ENCODE results near the gene COL6A1. TPM values are rescaled to one million over a fixed set of nuclear protein-coding genes. Genes with fewer than 3 reads are reported as not detected.
"Not testable (repeated sequence)": the region's sequence is repeated elsewhere in the genome, so short reads cannot be mapped to it uniquely, and the experiment has no call there.

Gene COL6A1
- polyA plus RNA-seq, 3 donors = 208 to 322 (median 308) TPM

DNA sequence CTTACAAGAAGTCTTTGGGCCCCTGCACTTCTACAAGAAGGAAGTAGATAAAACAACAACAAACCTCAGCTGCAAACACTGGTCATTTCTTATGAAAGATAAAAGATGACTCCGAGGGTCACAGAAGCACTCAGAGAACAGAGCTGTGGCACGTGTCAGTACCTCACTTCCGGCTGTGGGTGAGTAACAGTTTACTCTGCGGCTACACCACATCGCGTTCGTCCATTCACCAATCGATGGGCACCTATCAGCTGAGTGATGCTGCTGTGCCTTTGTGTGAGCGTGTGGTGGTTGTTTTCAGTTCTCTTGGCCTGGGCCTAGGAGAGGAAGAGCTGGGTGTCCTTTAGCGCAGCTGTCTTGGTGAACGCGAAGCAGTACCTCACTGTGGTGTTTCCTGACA is 49.9 kb downstream of the COL6A1 start:
- DNase-seq (ENCODE audit: extremely low read depth in 1 of 11, low read depth in 9 of 11, low spot score in 4 of 11) = no peak

DNA sequence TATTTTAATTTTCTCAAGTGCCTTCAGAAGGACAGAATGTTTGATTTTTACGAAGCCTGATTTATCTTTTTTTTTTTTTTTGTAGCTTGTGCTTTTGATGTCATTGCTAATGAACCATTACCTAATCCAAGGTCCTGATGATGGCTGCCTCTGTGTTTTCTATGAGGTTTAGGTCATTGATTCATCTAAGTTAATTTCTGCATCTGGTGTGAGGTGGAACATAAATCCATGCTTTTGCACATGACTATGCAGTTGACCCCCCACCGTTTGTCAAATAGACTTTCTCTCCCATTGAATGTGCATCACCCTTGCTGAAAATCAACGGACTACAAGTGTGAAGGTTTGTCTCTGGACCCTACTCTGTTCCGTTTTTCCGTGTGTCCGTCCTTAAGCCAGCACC is 50.5 kb downstream of the COL6A1 start:
- DNase-seq (ENCODE audit: extremely low read depth in 1 of 11, low read depth in 9 of 11, low spot score in 4 of 11) = no peak

DNA sequence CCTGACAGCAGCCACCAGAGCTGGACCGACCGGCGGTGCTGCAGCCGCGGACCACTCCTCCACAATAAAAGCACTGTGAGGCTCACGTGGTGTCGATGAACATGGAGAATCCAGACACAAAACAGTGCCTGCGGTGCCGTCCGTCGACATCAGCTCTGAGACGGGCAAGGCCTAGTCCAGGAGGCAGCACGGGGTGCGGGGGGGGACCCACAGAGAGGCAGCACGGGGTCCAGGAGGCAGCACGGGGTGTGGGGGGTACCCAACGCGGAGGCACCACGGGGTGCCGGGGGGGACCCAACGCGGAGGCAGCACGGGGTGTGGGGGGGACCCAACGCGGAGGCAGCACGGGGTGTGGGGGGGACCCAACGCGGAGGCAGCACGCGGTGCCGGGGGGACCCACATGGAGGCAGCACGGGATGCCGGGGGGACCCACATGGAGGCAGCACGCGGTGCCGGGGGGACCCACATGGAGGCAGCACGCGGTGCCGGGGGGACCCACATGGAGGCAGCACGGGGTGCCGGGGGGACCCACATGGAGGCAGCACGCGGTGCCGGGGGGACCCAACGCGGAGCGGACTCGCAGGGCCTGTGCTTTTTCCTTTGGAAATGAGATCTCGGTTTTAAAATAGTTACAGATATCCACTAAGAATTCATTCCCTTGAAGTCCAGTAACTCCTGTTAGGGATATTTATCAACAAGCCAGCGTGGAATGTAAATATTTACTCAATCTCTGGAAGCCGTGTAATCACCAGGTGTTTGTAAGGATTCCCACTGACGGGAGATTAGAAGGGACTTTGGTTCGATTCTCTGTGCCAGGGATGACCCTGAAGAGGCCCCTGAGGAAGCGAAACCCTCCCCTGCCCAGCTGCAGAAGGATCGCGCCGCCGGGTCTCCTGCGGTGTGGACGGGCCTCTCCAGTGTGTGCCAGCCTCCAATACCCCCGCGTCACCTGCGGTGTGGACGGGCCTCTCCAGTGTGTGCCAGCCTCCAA is 52.1 kb downstream of the COL6A1 start:
- DNase-seq (ENCODE audit: extremely low read depth in 1 of 11, low read depth in 9 of 11, low spot score in 4 of 11) = no peak

DNA sequence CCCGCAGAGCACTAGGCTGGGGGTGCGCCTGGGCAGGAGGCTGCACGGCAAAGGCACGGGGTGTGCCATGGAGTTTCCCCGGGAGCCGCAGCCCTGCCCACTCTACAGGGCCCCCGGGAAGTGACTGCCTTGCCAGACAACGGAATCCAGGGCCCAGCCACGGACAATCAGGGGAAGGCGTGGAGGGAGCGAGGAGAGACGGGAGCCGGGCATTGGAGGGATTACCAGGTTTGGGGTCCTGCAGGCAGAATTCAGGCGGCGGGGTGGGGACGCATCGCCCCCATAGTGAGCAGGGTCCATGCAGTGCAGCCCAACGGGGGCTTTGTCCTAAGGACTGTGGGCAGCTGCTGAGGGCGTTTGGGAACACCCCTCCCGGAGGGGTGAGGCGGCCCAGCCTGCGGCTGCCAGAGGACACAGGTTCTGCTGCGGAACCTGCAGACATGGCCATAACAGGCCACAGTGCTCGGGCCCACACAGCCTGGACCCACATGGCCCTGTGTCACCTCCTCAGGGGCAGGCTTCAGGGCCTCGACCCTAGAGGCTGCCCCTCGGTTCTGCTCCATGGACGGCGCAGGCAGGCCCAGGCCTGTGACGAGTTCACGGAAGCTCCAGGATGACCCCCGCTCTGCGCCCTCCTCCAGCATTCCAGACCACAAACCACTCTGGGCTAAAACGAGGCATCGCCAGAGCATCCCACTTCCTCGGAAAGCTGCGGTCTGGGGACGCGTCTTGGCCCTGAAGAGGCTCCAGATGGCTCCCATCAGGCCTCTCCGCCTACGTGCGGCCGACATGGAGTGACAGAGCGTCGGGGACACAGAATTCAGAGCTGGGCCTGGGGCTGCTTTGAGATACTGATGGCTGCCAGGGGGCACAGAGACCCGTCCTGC is 54.5 kb downstream of the COL6A1 start:
- peak in 9 of 11 donors; percentile 60 to 87 (median 77) for DNase-seq (ENCODE audit: extremely low read depth in 1 of 11, low read depth in 9 of 11, low spot score in 4 of 11)

DNA sequence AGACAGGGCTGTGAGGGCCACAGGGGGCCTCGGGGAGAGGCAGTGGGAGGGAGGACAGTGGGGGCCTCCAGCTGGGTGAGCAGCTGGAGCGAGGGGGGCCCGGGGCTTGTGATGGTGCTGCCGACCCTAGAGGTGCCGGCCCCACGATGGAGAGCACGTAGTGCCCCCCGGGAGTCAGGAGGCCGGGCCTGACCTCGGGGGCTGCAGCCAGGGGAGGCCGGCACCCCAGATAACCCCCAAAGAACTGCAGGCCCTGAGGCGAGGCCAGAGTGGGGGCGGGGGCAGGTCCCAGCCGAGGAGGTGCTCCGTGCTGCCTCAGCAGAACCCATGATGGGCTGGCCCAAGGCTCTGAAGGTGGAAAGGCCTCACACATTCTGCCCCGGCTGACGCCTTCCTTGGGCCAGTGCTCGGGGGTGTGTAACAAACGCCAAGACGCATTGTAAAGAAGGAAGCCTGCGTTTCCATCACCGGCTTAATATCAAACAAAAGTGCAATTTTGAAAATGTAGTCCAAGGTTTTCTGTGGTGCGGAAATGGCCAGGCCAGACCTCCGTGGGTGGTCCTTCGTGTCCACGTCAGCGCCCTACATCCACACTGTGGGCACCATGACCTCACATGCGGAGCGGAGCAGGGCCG is 55.2 kb downstream of the COL6A1 start:
- DNase-seq (ENCODE audit: extremely low read depth in 1 of 11, low read depth in 9 of 11, low spot score in 4 of 11) = no peak

DNA sequence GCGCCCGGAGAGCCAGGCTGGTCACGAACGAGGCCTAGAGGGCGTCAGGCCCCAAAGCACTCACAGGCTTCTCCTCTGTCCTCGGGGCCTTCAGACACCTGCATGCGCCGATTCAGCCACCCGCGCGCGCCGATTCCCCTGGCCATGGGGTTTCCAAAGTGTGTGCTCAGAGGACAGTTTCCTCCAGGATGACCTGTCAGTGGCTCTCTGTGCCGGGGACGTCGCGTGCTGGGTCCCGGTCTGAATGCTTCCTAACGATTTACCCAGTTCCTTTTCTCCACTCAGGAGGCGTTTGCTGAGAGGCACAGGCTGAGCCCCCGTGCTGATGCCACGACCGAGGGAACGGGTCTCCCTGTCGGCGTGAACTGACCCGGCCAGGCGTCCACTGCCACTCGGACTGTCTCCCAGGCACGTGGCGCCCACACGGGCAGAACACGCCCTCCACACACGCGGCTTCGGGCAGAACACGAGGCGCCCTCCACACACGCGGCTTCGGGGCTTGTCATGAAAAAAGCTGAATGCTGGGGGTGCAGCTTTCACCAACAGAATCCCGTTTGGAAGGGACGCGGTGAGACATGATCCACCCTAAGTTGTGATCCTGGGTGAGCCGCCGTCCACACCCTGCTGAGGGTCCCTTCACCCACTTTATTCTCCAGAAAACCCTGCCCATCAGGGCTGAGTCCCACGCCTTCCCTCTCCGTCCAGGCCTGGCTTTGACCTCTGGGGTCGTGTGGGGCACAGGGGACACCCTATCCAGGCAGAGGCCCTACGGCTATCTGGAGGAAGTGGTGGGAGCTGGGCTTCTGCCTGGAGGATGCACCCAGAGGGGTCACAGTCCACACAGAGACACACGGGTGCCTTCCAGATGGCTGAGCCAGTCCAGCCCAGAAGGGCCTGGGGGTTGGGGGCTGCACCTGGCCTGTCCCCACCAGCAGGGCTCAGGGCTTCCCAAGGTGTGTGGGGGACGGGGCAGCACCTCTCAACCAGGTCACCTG is 56.1 kb downstream of the COL6A1 start:
- DNase-seq (ENCODE audit: extremely low read depth in 1 of 11, low read depth in 9 of 11, low spot score in 4 of 11) = no peak

DNA sequence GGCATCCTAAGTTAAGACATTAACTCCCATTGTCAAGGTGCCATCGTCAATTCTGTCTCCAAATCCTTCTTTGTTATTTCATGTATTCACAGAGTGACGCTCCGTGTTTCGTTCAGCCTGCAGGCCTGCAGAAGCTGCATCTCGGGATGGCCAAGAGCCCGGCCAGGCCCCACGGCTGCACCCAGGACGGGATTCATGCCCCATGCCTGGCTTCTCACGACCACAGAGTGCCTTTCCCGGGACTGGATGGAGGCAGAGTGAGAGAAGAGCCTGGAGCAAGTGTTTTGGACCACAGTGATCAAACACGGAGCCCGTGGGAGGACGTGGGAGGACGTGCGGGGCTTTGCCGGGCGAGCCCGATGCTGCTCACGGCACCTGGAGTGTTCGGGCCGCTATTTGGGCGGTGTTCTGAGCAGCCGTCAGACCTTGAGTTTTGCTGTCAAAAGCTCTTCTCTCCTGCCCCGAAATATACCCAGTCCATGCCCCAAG is 56.8 kb downstream of the COL6A1 start:
- no peak for DNase-seq (ENCODE audit: extremely low read depth in 1 of 11, low read depth in 9 of 11, low spot score in 4 of 11)

DNA sequence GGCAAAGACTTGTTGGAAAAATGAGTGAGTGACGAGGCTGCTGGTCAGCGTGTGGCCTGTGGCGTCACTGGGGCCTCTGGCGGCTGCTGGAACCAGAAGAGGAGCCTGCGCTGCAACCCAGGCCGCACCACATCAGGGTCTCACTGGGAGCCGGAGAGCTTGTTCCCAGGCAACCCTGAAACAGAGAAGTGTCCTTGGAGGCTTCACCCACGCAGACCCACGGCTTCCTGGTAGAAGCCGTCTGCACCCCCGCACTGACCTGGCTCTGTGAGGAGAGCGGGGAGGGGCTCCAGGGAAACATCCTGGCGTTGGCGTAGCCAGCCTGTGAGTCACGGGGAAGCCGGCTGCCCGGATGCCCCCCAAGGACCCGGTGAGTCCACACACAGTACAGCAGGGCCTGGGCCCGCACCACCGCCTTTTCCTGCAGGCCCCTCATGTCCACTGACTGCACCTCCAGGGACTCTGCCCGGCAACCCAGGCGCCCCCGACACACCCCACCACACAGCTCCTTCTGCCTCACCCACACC is 57.4 kb downstream of the COL6A1 start:
- DNase-seq (ENCODE audit: extremely low read depth in 1 of 11, low read depth in 9 of 11, low spot score in 4 of 11) = no peak

DNA sequence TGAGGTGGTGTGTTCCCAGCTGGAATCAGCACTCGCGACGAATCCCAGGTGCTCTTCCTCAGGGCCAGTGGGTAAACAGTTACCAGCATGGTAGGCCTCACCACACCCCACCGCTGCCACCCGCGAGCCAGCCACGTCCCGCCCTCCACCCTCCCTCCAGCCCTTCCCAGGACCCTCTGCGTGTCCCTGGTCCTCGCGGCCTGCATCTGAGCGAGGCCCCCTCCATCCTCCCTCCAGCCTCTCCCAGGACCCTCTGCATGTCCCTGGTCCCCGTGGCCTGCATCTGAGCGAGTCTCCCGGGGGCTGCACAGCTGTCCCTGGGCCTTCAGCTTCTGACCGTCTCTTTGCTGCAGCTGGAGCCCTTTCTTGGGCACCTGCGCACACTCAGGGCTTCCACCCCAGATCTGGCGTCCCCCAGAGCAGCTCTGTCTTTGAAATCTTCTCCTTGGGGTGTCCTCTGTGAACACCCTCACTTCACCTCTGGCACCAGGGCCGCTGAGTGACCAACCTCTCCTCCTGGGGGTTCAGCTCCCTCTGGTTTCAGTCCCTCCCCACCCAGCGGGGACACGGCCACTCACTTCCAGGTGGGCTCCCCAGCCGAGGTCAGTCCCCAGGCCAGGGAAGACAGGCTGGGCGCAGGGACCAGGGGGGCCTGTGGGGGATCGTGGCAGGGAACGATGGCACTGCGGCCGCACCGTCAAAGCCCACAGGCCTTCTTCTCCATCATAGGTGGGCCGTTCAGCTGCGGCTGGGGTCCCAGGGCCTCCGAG is 58.5 kb downstream of the COL6A1 start:
- DNase-seq (ENCODE audit: extremely low read depth in 1 of 11, low read depth in 9 of 11, low spot score in 4 of 11) = no peak

DNA sequence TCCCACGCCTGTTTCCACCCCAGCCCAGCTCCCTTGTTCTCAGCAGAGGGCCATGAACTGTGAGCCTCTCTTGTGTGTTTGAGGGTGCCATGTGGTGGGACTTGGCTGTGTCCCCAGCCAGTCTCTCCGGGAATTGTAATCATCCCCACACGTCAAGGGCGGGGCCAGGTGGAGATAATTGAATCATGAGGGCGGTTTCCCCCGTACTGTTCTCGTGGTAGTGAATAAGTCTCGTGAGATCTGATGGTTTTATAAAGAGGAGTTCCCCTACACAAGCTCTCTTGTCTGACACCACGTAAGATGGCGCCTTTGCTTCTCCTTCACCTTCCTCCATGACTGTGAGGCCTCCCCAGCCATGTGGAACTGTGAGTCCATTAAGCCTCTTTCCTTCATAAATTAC is 59.1 kb downstream of the COL6A1 start:
- DNase-seq (ENCODE audit: extremely low read depth in 1 of 11, low read depth in 9 of 11, low spot score in 4 of 11) = no peak

DNA sequence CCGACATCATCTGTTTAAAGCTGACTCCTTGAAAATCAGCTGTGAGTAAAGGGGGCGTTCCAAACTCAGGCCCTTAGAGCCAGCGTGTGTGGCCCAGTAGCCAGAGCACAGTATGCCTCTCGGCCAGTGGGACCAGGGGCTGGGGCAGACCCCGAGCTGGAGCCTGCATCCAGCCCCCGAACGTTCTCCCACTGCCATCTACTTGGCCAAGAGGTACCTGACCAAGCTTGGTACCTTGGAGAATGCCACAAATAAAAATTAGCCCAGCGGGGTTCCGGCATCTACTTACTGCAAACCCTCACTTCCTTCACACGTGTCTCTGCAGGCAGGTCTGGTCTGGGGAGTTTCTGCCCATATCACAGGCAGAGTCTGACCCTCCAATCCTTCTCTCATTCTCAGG is 59.6 kb downstream of the COL6A1 start:
- no peak for DNase-seq (ENCODE audit: extremely low read depth in 1 of 11, low read depth in 9 of 11, low spot score in 4 of 11)

DNA sequence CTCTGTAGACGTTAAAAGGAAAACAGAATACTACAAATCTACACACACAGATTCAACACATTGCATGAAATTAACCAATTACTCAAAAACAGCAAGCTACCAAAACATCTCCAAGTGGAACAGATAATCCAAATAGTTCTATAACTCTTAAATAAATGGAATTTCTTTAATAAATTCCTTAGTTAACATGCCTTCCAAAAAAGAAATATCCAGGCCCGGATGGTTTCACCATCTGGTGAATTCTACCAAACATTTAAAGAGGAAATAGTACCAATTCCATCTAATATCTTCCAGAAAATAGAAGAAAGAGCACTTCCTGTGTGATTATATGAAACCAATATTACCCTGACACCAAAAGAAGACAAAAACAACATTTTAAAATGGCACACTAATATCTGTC is 63.6 kb downstream of the COL6A1 start:
- DNase-seq (ENCODE audit: extremely low read depth in 1 of 11, low read depth in 9 of 11, low spot score in 4 of 11) = no peak

DNA sequence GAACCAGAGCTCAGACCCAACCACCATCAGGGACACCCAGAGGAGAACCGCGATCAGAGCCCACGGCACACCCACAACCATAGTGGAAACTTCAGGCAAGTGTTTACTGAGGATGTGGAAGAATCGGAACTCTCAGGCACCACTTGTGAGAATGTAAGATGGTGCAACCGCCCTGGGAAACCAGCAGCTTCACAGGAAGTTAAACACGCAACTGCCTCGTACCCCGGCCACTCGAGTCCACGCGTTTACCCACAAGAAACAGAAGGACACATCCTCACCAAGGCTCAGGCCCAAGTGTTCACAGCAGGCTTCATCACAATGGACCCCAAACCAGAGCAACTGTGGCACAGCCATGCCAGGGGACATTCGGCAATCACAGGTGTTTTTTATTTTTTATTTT is 64.9 kb downstream of the COL6A1 start:
- no peak for DNase-seq (ENCODE audit: extremely low read depth in 1 of 11, low read depth in 9 of 11, low spot score in 4 of 11)

DNA sequence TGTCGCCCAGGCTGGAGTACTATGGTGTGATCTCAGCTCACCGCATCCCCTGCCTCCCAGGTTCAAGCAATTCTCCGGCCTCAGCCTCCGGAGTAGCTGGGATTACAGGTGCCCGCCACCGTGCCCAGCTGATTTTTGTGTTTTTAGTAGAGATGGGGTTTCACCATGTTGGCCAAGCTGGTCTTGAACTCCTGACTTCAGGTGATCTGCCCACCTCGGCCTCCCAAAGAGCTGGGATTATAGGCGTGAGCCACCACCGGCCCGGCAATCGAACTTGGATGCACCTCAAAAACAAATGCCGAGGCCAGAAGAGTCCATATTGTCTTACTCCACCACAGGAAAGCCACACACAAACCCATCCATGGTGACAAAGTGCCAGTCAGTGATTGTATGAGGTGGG is 65.3 kb downstream of the COL6A1 start:
- DNase-seq (ENCODE audit: extremely low read depth in 1 of 11, low read depth in 9 of 11, low spot score in 4 of 11) = not testable (repeated sequence)

DNA sequence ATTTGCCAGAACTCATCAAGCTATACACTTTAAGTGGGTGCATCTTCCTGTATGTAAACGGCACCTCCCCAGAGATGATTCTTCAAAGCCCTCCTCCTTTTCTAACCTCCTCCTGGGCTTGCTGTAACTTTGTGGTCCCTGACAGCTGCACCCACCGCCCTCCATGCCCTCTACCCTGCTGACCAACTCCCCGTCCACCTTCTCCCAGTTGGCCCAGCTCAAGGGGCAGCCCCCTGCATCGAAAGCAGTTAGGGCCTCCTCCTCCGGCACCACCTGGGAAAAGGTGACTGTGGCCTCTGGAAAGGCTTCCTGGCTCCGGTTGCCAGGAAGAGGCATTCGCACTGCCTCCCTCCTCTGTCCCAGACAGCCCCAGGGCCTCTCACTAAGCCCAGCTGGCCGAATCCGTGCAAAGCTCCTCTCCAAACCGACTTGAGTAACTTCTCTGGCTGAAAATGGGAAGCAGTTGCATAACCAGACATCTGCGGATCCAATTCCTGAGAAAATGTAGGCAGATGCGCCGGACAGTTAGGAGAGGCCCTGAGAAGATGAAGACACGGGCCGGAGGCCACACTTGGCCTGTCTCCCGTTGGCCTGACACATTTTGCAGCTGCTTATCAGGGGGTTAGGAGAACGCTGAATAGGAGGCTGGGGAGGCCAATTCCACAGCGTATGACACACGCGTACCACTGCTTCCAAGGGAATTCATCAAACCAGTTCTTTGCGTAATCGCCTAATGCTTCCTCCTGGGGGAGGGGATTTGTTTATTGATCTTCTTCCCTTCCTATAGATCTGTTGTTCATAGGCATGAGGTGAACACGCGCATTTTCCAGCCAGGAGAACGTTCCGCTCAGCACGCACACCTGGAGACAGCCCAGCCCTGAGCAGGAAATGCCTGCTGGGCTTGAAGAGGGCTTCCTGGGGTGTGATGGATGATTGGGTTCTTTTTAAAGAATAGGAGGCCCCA is 67.6 kb downstream of the COL6A1 start:
- peak in 1 of 11 donors; percentile 45 for DNase-seq (ENCODE audit: extremely low read depth in 1 of 11, low read depth in 9 of 11, low spot score in 4 of 11)
